ENCODE data around the gene NGEF. TPM values are rescaled to one million over a fixed set of nuclear protein-coding genes. Genes with fewer than 3 reads are reported as not detected.

The NGEF gene
- total RNA-seq, 1 experiment from 2014 or later: 13.8 TPM

- DNase-seq (ENCODE audit: low read depth in 1 of 2, low spot score in 2 of 2): peak; percentile 23 to 28
- no peak overlapping the region for H3K27ac ChIP-seq
- H3K27me3 ChIP-seq (replicated peaks): no peaks in the 10 kb centered on the region
- no peak overlapping the region for H3K4me3 ChIP-seq
- peaks cover 32% of the 10 kb centered on the region for H3K4me1 ChIP-seq (replicated peaks)
- no peaks in the 10 kb centered on the region for H3K9me3 ChIP-seq (replicated peaks)
- H3K36me3 ChIP-seq: no peaks in the 10 kb centered on the region
Observed at GRCh38 chr2:232891621-232892071, 121.4 kb downstream of the NGEF start.

- Histone ChIP-seq H3K4me1 (replicated peaks) (peaks cover 30% of the 10 kb centered on the region), H3K9me3 (replicated peaks) (no peaks in the 10 kb centered on the region), H3K27me3 (replicated peaks) (no peaks in the 10 kb centered on the region), H3K36me3 (no peaks in the 10 kb centered on the region), H3K4me3 (no peak overlapping the region), H3K27ac (no peak overlapping the region)
- peak in 1 of 2 experiments; percentile 45 for DNase-seq (ENCODE audit: low read depth in 1 of 2, low spot score in 2 of 2)
Observed at GRCh38 chr2:232890896-232891601, 122.0 kb downstream of the NGEF start.

- Histone ChIP-seq H3K4me1 (replicated peaks) (peaks cover 25% of the 10 kb centered on the region), H3K4me3 (no peak overlapping the region), H3K27ac (no peak overlapping the region), H3K9me3 (replicated peaks) (no peaks in the 10 kb centered on the region), H3K36me3 (no peaks in the 10 kb centered on the region), H3K27me3 (replicated peaks) (no peaks in the 10 kb centered on the region)
- DNase-seq (ENCODE audit: low read depth in 1 of 2, low spot score in 2 of 2): no peak
Observed at GRCh38 chr2:232890536-232890895, 122.5 kb downstream of the NGEF start.

- no peak overlapping the region for H3K4me3 ChIP-seq
- H3K27me3 ChIP-seq (replicated peaks): no peaks in the 10 kb centered on the region
- H3K9me3 ChIP-seq (replicated peaks): no peaks in the 10 kb centered on the region
- peaks cover 19% of the 10 kb centered on the region for H3K4me1 ChIP-seq (replicated peaks)
- no peak overlapping the region for H3K27ac ChIP-seq
- H3K36me3 ChIP-seq: no peaks in the 10 kb centered on the region
- DNase-seq (ENCODE audit: low read depth in 1 of 2, low spot score in 2 of 2): peak in 1 of 2 experiments; percentile 34
Observed at GRCh38 chr2:232889876-232890401, 123.1 kb downstream of the NGEF start.

- no peaks in the 10 kb centered on the region for H3K9me3 ChIP-seq (replicated peaks)
- peaks cover 15% of the 10 kb centered on the region for H3K4me1 ChIP-seq (replicated peaks)
- H3K27me3 ChIP-seq (replicated peaks): no peaks in the 10 kb centered on the region
- no peak overlapping the region for H3K27ac ChIP-seq
- H3K36me3 ChIP-seq: no peaks in the 10 kb centered on the region
- H3K4me3 ChIP-seq: no peak overlapping the region
- peak in 1 of 2 experiments; percentile 25 for DNase-seq (ENCODE audit: low read depth in 1 of 2, low spot score in 2 of 2)
Observed at GRCh38 chr2:232888839-232889529, 124.1 kb downstream of the NGEF start.

GRCh38 chr2:232888099-232888836, 124.8 kb downstream of the NGEF start:
- H3K27me3 ChIP-seq (replicated peaks): no peaks in the 10 kb centered on the region
- DNase-seq (ENCODE audit: low read depth in 1 of 2, low spot score in 2 of 2): peak in 1 of 2 experiments; percentile 28
- peaks cover 15% of the 10 kb centered on the region for H3K4me1 ChIP-seq (replicated peaks)
- 0 out of 2 replicates have a peak, but pooled peaks cover under 1% of the 10 kb centered on the region for H3K36me3 ChIP-seq
- H3K9me3 ChIP-seq (replicated peaks): no peaks in the 10 kb centered on the region
- H3K4me3 ChIP-seq: no peak overlapping the region
- no peak overlapping the region for H3K27ac ChIP-seq

GRCh38 chr2:232887171-232887850, 125.7 kb downstream of the NGEF start:
- H3K36me3 ChIP-seq: 0 out of 2 replicates have a peak, but pooled peaks cover 6% of the 10 kb centered on the region
- H3K4me3 ChIP-seq: no peak overlapping the region
- H3K9me3 ChIP-seq (replicated peaks): no peaks in the 10 kb centered on the region
- no peaks in the 10 kb centered on the region for H3K27me3 ChIP-seq (replicated peaks)
- peak in 1 of 2 experiments; percentile 40 for DNase-seq (ENCODE audit: low read depth in 1 of 2, low spot score in 2 of 2)
- H3K4me1 ChIP-seq (replicated peaks): peaks cover 15% of the 10 kb centered on the region
- no peak overlapping the region for H3K27ac ChIP-seq

GRCh38 chr2:232886632-232887031, 126.4 kb downstream of the NGEF start:
- DNase-seq (ENCODE audit: low read depth in 1 of 2, low spot score in 2 of 2): peak in 1 of 2 experiments; percentile 24

GRCh38 chr2:232886176-232886575, 126.9 kb downstream of the NGEF start:
- Histone ChIP-seq H3K27ac (no peak overlapping the region), H3K27me3 (replicated peaks) (no peaks in the 10 kb centered on the region), H3K4me3 (no peak overlapping the region), H3K9me3 (replicated peaks) (no peaks in the 10 kb centered on the region), H3K36me3 (0 out of 2 replicates have a peak, but pooled peaks cover 6% of the 10 kb centered on the region), H3K4me1 (replicated peaks) (peaks cover 6% of the 10 kb centered on the region)
- no peak for DNase-seq (ENCODE audit: low read depth in 1 of 2, low spot score in 2 of 2)

More at GRCh38 chr2:232886632-232887031, 126.4 kb downstream of the NGEF start:
- Histone ChIP-seq H3K4me3 (no peak overlapping the region), H3K36me3 (0 out of 2 replicates have a peak, but pooled peaks cover 6% of the 10 kb centered on the region), H3K9me3 (replicated peaks) (no peaks in the 10 kb centered on the region), H3K4me1 (replicated peaks) (peaks cover 10% of the 10 kb centered on the region), H3K27ac (no peak overlapping the region), H3K27me3 (replicated peaks) (no peaks in the 10 kb centered on the region)

- 0 out of 2 replicates have a peak, but pooled peaks cover 6% of the 10 kb centered on the region for H3K36me3 ChIP-seq
Observed at GRCh38 chr2:232885264-232885961, 127.6 kb downstream of the NGEF start.

GRCh38 chr2:232884549-232885263, 128.3 kb downstream of the NGEF start:
- Histone ChIP-seq H3K4me3 (no peak overlapping the region), H3K27me3 (replicated peaks) (no peaks in the 10 kb centered on the region), H3K27ac (no peak overlapping the region), H3K9me3 (replicated peaks) (no peaks in the 10 kb centered on the region), H3K36me3 (0 out of 2 replicates have a peak, but pooled peaks cover 6% of the 10 kb centered on the region), H3K4me1 (replicated peaks) (no peaks in the 10 kb centered on the region)
- DNase-seq (ENCODE audit: low read depth in 1 of 2, low spot score in 2 of 2): no peak

More at GRCh38 chr2:232885264-232885961, 127.6 kb downstream of the NGEF start:
- no peaks in the 10 kb centered on the region for H3K4me1 ChIP-seq (replicated peaks)
- DNase-seq (ENCODE audit: low read depth in 1 of 2, low spot score in 2 of 2): no peak
- no peak overlapping the region for H3K4me3 ChIP-seq
- no peaks in the 10 kb centered on the region for H3K9me3 ChIP-seq (replicated peaks)
- no peak overlapping the region for H3K27ac ChIP-seq
- H3K27me3 ChIP-seq (replicated peaks): no peaks in the 10 kb centered on the region

- DNase-seq (ENCODE audit: low read depth in 1 of 2, low spot score in 2 of 2): no peak
Observed at GRCh38 chr2:232884001-232884421, 129.0 kb downstream of the NGEF start.

More at GRCh38 chr2:232884001-232884421, 129.0 kb downstream of the NGEF start:
- Histone ChIP-seq H3K4me1 (replicated peaks) (no peaks in the 10 kb centered on the region), H3K36me3 (0 out of 2 replicates have a peak, but pooled peaks cover 6% of the 10 kb centered on the region), H3K4me3 (no peak overlapping the region), H3K27me3 (replicated peaks) (no peaks in the 10 kb centered on the region), H3K9me3 (replicated peaks) (no peaks in the 10 kb centered on the region), H3K27ac (no peak overlapping the region)

All from SJSA1 (cell line).